ENCODE data around the gene ADAMTSL4. TPM values are rescaled to one million over a fixed set of nuclear protein-coding genes. Genes with fewer than 3 reads are reported as not detected.
A peak's percentile ranks its signal among the peaks of the same experiment; 100 is the strongest.

The ADAMTSL4 gene
- total RNA-seq, 6 experiments from 2014 or later = 20.5 to 35.2 (median 31.5) TPM

DNA sequence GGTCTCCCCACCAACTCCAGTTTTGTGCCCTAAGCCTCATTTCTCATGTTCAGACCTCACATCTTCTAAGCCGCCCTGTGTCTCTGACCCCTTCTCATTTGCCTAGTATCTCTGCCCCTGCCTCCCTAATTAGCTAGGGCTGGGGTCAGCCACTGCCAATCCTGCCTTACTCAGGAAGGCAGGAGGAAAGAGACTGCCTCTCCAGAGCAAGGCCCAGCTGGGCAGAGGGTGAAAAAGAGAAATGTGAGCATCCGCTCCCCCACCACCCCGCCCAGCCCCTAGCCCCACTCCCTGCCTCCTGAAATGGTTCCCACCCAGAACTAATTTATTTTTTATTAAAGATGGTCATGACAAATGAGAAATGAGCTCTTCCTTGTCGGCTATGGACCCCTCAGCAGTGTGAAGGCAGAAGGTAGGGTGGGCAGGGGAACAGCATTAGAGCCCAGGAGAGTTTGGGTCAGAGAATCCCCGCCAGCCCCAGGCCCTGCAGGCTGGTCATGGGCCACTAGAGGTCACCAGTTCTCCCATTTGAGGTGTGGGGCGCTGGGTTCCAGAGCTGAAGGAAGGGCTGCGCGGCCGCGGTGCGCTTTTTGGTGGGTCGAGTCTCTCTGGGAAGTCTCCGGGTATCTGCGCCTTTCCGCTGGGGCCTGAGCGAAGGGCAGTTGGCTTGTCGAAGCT lies 11.5 kb downstream of the ADAMTSL4 start:
- Histone ChIP-seq H3K4me1 (peaks cover 0 to 55% (median 25%) of the 10 kb centered on the region in 4 donors), H3K27me3 (no peaks in the 10 kb centered on the region), H3K9me3 (no peaks in the 10 kb centered on the region), H3K27ac (peak overlapping the region; percentile 94 to 99 (median 99)), H3K36me3 (peaks cover 0 to 8% (median 0%) of the 10 kb centered on the region in 4 donors), H3K4me3 (peak overlapping the region; percentile 39 to 62 (median 58))
- ATAC-seq (peak; percentile 50 to 70 (median 62)), DNase-seq (peak; percentile 89 to 90 (median 90))
- TF ChIP-seq, protein P1, sequence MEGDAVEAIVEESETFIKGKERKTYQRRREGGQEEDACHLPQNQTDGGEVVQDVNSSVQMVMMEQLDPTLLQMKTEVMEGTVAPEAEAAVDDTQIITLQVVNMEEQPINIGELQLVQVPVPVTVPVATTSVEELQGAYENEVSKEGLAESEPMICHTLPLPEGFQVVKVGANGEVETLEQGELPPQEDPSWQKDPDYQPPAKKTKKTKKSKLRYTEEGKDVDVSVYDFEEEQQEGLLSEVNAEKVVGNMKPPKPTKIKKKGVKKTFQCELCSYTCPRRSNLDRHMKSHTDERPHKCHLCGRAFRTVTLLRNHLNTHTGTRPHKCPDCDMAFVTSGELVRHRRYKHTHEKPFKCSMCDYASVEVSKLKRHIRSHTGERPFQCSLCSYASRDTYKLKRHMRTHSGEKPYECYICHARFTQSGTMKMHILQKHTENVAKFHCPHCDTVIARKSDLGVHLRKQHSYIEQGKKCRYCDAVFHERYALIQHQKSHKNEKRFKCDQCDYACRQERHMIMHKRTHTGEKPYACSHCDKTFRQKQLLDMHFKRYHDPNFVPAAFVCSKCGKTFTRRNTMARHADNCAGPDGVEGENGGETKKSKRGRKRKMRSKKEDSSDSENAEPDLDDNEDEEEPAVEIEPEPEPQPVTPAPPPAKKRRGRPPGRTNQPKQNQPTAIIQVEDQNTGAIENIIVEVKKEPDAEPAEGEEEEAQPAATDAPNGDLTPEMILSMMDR (IDR thresholded peaks at IDR 0.05) = peak; percentile 78 to 88 (median 84)
- no peak for TF ChIP-seq POLR2A (IDR thresholded peaks at IDR 0.05)
- intact Hi-C loops (cut with DNase I) = loop anchor here in 1 of 2 donors (5.0 kb wide), 1 partner anchor 57 kb away; no protein-coding TSS in a partner anchor
- 8% methylated on average over 7 of the region's 17 CpGs for WGBS (ENCODE audit: insufficient coverage, low coverage, low lambda C conversion rate, missing lambda C conversion rate)

DNA sequence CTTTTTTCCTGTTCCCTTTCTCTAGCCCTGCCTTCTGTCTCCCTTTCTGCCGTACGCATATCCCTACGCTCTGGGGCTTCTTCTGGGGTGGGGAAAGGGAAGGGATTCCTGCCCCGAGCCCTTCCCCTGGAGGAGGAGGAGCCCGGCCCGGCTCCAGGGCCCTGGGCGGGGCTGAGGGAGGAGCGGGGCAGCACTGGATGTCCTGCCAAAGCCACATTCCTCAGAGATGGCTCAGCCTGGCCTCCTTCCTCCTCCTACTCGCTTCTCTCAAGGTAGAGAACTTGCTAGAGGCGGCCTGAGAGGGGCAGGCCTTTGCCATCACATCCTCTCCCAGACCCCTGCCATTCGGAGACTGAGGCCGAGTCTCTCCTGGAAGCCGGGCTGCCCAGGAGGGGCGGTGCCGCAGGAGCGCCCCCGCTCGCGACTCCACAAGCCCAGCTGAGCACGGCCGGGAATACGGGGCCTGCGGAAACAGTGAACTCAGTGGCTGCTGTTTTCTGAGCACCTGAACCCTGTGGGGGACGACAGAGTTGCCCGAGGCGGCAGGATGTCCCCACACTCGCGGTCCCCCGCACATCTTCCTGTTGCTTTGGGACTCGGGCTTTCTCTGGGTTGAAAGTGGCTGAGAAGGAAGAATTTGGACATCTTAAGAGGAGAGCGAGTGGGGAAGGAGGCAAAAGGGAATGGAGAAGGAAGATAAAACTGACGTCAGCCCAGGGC lies 12.2 kb downstream of the ADAMTSL4 start:
- DNase-seq (peak; percentile 95 to 96 (median 96)), ATAC-seq (peak; percentile 74 to 88 (median 80))
- Histone ChIP-seq H3K9me3 (no peaks in the 10 kb centered on the region), H3K4me1 (peaks cover 0 to 62% (median 28%) of the 10 kb centered on the region in 4 donors), H3K36me3 (peaks cover 0 to 4% (median 0%) of the 10 kb centered on the region in 4 donors), H3K27ac (peak overlapping the region; percentile 94 to 99 (median 99)), H3K27me3 (no peaks in the 10 kb centered on the region), H3K4me3 (peak overlapping the region; percentile 39 to 62 (median 58))
- 1% methylated on average over 21 of the region's 32 CpGs for WGBS (ENCODE audit: insufficient coverage, low coverage, low lambda C conversion rate, missing lambda C conversion rate)
- TF ChIP-seq, protein P1 (IDR thresholded peaks at IDR 0.05) = peak in 1 of 4 donors; percentile 1
- peak; percentile 97 for TF ChIP-seq POLR2A (IDR thresholded peaks at IDR 0.05)
- intact Hi-C loops (cut with DNase I) = loop anchor here in 1 of 2 donors (5.0 kb wide), 1 partner anchor 56 kb away; no protein-coding TSS in a partner anchor

DNA sequence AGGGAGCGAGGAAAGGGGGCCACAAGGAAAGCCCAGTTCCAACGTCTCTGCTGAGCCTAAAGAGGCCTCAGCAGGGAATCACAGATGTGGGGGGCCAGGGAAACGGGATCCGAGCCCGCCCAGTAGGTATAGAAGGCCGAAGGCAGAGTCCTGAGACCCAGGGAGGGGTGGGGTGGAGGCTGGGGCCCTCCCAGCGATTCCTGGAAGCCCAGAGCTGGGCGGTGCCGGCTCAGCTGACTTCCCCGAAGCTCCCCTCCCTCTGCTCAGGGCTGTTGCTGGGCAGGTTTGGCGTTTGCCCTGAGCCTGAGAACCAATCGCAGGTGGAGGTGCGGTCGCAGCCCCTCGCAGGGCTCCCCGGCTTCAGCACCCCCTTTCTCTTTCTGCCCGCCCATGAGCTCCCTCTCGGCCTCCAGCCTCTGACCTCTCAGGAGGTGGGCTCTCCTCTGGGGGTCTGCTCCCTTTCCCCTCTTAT lies 12.8 kb downstream of the ADAMTSL4 start:
- no peak for TF ChIP-seq POLR2A (IDR thresholded peaks at IDR 0.05)
- TF ChIP-seq, protein P1 (IDR thresholded peaks at IDR 0.05) = no peak
- peaks cover 0 to 4% (median 0%) of the 10 kb centered on the region in 4 donors for H3K36me3 ChIP-seq
- no peaks in the 10 kb centered on the region for H3K27me3 ChIP-seq
- DNase-seq (peak; percentile 96 to 97 (median 97)), ATAC-seq (peak; percentile 69 to 83 (median 76))
- peak overlapping the region; percentile 39 to 62 (median 58) for H3K4me3 ChIP-seq
- peaks cover 0 to 68% (median 31%) of the 10 kb centered on the region in 4 donors for H3K4me1 ChIP-seq
- peak overlapping the region; percentile 94 to 99 (median 99) for H3K27ac ChIP-seq
- no peaks in the 10 kb centered on the region for H3K9me3 ChIP-seq
- WGBS (ENCODE audit: insufficient coverage, low coverage, low lambda C conversion rate, missing lambda C conversion rate) = 0% methylated on average over 1 of the region's 18 CpGs
- intact Hi-C loops (cut with DNase I) = loop anchor here in 1 of 2 donors (5.0 kb wide), 1 partner anchor 55 kb away; no protein-coding TSS in a partner anchor
